HG03280 (cell line): ENCODE measurements around the gene ZIC4.

Experiments
- ATAC-seq: cut with Tn5 transposase; IDR thresholded peaks from one replicate; pipeline ENCODE4 v1.9.1; 2021; ENCODE audit warnings: mild to moderate bottlenecking, moderate library complexity; ENCODE audit not compliant: unreplicated experiment

ZIC4 gene

GRCh38 chr3:147356909-147357900 lies 49.1 kb downstream of the ZIC4 start:
- no peak for ATAC-seq

- ATAC-seq, result no peak
These were observed 50.0 kb downstream of the ZIC4 start for GRCh38 chr3:147356145-147356908.

- ATAC-seq, result no peak
These were observed 50.6 kb downstream of the ZIC4 start for GRCh38 chr3:147355753-147356090.

GRCh38 chr3:147355084-147355752 lies 51.1 kb downstream of the ZIC4 start:
- ATAC-seq, result no peak

GRCh38 chr3:147354623-147355022 lies 51.7 kb downstream of the ZIC4 start:
- no peak for ATAC-seq

- ATAC-seq, result no peak
These were observed 55.0 kb downstream of the ZIC4 start for GRCh38 chr3:147351301-147351700.

- ATAC-seq, result no peak
These were observed 57.4 kb downstream of the ZIC4 start for GRCh38 chr3:147348976-147349375.

- ATAC-seq, result no peak
These were observed 62.4 kb downstream of the ZIC4 start for GRCh38 chr3:147343926-147344325.

- ATAC-seq, result no peak
These were observed 64.6 kb downstream of the ZIC4 start for GRCh38 chr3:147341727-147342126.

GRCh38 chr3:147336543-147337278 lies 69.6 kb downstream of the ZIC4 start:
- ATAC-seq, result no peak
